ENCODE measurements around the gene KBTBD13.

The KBTBD13 gene

GRCh38 chr15:65052956-65053355 lies 23.6 kb upstream of the KBTBD13 start:
- ATAC-seq = no peak

DNA sequence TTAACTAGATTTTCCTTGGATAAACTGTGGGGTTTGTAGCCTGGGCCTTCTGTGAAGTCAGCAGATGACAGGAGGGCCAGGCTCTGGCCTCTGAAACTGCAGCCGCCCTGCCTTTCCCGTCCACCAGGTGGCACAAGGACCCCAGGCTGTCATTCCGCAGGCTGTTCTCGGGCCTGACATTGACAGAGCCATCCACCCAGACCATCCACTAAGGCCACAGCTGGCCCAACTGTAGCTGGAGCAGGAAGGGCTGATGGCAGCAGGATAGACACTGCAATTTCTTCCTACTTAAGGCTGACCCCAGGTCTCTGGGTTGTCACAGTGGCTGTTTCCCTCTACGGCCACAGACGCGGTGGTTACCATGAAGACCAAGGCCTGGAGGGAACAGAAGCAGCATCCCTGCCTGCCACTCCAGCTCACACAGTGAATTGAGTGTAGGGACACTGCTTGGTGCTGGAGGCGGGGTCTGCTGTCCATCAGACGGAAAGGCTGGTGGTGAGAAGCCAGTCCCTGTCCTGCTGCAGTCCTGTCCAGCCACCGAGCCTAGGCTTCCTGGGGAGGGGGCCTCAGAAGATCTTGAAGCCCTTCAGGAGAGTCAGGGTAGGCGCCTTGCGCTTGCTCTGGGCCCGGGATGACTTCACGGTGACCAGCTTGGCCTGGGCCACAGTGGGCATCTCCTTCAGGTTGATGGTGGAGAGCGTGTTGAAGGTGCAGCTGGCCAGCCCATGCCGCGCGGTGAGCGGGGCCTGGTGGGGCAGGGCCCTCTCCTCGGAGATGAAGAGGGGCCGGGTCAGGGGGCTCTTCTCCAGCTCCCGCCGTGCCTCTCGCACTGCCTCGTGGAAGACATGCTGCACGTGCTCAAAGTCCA lies 22.0 kb upstream of the KBTBD13 start:
- peak in 1 of 2 donors; percentile 15 for ATAC-seq

GRCh38 chr15:65055201-65055870 lies 21.2 kb upstream of the KBTBD13 start:
- no peak for ATAC-seq

DNA sequence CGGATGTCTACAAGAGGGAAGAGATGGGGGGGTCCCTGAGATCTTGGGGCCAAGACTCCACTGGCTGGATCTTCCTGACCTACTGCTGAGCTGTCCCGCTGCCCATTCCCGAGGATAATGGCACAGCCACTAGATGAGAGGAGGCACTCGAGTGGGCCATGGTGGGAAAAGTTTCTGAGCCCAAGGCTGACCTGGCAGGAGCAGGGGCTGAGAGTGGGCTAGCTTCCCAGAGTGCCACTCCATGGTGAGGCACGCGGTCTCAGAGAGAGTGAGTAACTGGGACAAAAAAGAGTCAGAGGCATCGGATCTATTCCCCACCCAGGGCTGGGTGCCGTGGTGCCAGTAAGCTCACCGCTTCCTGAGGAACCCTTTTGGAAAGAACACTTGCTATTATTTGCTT lies 20.4 kb upstream of the KBTBD13 start:
- ATAC-seq = no peak

- no peak for ATAC-seq
Measured at GRCh38 chr15:65056868-65057548, 19.5 kb upstream of the KBTBD13 start.

GRCh38 chr15:65057549-65057940 lies 19.0 kb upstream of the KBTBD13 start:
- no peak for ATAC-seq

DNA sequence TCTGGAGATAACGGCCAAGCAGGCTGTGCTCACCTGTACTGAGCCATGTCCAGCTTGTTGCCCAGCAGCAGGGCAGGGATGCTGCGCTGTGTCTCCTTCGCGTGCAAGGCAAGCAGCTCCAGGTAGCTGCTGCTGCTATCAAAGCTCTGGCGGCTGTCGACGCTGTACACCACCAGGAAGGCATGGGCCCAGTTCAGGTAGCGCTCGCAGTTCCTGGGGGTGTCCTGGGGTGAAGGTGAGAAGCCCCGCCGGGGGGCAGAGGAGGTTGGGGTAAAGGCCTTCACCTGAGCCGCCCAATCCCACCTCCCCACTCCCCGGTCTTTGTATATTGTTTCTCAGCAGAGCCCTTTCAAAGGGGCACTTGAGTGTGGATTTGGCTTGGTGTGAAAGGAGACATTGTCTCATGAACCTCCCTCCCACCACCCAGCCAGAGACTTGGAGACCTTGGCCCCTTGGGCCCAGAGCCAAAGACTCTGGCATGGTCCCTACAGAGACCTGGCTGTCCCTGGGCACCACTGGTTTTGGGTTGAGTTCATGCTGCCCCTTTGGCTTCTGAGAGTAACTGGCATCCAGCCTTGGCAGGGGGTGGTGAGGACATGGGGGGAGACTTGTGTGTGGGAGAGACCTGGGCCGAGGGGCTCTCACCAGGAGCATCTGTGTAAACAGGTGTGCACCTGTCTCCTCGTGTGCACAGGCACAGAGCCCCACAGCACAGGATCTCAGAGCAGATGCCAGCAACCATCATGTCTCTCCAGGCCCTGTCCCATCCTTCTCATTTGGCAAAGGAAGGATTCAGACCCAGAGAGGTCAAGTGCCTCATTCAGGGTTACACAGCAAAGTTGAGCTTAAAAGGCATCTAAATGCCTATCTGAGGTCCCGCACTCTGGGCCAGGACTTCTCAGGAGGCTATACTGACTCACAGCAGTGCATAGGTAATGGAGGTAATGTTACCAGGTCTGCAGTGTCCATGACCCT lies 17.9 kb upstream of the KBTBD13 start:
- no peak for ATAC-seq

DNA sequence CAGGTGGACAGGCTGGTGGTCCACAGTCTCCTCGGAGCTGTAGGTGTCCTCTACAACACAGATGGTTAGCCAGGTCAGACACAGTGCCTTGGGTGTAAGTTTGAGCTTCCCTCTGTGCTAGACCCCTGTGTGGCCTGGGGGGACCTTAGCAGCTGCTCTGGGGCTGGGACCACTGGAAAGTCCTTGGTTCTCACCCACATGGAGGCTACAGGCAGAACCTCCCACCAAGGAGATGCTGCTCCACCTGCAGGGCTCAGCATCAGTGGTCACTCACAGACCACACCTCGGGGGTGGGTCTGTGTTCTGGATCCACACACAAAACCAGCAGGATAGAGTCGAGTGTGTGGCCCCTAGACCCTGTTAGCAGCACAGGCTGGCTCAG lies 17.2 kb upstream of the KBTBD13 start:
- no peak for ATAC-seq

- no peak for ATAC-seq
Measured at GRCh38 chr15:65059931-65060596, 16.5 kb upstream of the KBTBD13 start.

DNA sequence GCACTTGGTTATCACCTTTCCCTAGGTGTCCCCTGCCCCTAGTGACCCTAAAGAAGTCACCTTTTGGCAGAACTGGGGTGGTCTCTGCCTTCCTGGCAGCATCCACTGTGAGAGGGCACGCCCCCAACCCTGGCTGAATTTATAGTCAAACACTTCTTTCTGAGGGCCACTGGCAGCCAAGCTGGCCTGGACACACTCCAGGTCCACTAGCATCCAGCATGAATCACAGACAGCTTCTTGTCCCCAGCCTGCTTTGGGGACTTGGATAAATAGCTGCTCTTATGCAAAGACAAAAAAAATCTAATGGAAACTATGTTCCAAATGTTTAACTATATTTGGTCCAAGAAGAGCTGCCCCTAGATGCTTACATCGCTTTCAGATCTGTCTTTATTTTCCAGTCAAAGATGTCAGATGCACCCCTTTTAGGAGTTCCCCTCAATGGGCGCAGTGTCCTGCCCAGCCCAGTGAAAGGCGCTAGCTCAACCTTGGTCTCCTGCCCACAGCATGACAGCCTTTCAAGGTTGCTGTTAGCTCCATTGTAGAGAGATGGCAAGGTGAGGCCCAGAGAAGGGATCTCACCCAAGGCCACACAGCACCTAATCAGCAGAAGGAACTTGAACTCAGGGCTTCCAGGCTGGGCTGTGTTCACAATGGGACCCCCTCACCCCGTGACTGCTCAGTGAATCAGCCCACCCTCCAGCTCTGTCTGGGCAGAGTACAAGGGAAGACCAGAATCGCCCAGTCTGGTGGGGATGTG lies 15.7 kb upstream of the KBTBD13 start:
- no peak for ATAC-seq

- no peak for ATAC-seq
Measured at GRCh38 chr15:65062061-65062460, 14.5 kb upstream of the KBTBD13 start.

DNA sequence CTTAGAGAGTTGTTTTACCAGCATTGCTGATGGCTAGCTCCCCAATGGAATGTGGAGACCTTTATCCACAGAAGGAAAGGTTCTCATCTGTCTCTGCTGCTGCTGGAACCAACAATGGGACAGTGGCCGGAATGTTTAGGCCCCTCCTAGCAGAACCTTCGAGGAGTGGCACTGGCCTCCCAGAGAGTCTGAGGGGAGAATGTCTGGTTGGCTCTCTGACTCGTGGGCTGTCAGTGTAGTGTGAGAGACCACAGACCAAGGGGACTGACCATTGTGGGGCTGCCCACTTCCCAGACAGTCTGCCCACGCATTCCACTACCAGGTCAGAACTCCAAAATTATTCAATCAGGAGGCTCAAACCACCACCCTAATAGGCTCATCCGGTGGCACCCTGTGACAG lies 13.8 kb upstream of the KBTBD13 start:
- no peak for ATAC-seq

- ATAC-seq = no peak
Measured at GRCh38 chr15:65066001-65066634, 10.4 kb upstream of the KBTBD13 start.

DNA sequence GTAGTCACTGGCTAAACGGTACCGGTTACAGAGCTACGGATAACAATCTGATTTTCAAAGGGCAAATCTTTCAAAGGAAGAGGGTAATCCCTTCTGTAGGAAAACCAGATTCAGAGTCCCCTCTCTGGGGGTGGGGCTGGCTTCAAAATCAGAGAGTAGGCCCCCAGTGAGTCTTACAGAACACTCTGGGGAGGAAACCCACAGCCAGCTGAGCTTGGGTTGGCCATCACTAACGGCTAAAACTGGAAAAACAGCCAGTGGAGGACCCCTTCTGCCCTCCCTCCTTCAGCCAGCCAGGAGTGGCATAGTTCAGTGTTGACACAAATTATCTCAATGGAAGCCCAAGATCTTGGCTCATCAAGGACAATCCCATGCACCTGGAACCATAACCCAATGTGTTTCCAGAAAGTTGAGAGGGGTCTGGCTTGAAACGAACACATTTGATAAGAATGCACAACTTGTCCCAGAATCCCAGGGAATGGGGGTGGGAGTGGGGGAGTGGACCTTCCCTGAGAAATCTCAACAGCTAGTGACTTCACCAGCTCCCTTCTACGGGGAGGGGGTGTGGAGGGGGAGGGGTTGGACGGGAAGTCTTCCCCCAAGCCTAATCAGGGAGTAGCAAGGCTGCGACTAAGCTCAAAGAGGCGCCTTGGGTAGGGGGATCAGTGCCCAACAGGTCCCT lies 9.8 kb upstream of the KBTBD13 start:
- no peak for ATAC-seq

GRCh38 chr15:65067317-65067644 lies 9.3 kb upstream of the KBTBD13 start:
- no peak for ATAC-seq

GRCh38 chr15:65067645-65068402 lies 8.7 kb upstream of the KBTBD13 start, which contains the start of gene RASL12:
RASL12 (minus strand) TSS chr15:65067991; CDS start chr15:65067835, 156 bp downstream.
- no peak for ATAC-seq

DNA sequence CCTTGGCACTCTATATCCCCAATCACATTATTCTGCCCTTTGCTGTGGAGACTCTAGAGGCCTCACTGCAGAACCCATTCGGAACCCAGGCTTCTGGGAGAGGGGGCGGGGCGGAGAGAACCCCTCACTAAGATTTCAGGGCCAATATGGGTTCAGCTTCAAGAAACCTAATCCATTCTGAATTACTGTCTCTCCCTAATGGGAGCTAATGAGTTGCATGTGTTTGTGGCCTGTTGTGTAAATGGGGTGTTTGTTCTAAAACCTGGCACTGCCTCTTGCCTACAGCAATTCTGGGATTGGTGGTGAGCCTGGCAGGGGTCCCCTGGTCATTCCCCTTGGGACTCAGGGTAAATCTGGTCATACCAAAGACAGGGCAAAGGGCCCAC lies 8.2 kb upstream of the KBTBD13 start:
- ATAC-seq = no peak

- no peak for ATAC-seq
Measured at GRCh38 chr15:65069179-65069578, 7.4 kb upstream of the KBTBD13 start.

Measured in activated CD4-positive, CD25-positive, alpha-beta regulatory T cell treated with anti-CD3 and anti-CD28 coated beads, Interleukin-2, amount 50 U/mL, for 24 hours (primary cell).